ENCODE measurements around the gene GGT7.

DNA sequence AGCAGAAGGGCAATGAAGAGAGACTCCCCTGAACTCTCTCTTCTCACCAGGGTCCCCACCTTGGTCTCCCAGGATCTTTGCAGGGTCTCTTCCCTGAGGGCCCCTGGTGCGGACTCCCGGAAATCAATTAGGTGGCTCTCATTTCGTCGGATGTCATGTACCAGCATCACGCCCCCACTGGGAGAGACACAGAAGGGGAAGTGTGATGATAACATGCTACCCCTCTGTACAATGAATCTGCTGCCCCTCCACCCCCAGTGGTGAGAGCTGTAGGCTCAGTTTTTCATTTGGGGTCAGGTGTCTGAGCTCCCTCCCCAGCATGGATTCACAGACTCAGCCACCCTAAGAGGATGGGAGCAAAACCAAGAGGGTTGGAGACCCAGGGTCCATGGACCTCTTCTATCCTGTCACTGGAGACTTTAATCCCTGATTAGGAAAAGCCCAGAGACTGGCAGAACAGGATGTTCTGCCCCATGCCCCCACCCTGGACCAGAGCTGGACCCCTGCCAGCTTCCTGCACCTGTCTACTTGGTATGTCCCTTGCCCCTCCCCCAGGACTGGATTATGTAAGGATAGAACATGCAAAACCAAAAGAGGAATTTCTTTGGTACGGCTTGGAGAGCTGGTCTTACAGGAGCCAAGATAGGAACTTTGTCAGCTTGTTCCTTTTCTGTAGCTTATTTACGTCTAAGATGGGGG, 11.1 kb downstream of the GGT7 start:
- TF ChIP-seq SP1 (CRISPR knock-in tag; IDR thresholded peaks at IDR 0.05), result no peak
- no peak for TF ChIP-seq NR4A1 (CRISPR knock-in tag; IDR thresholded peaks at IDR 0.05)
- no peak for TF ChIP-seq NR4A1 (tag; IDR thresholded peaks at IDR 0.05)
- no peak for TF ChIP-seq SMARCE1 (IDR thresholded peaks at IDR 0.05)
- no peak for TF ChIP-seq ZNF584 (CRISPR knock-in tag; IDR thresholded peaks at IDR 0.05; ENCODE audit: low read depth)
- TF ChIP-seq, protein P1, sequence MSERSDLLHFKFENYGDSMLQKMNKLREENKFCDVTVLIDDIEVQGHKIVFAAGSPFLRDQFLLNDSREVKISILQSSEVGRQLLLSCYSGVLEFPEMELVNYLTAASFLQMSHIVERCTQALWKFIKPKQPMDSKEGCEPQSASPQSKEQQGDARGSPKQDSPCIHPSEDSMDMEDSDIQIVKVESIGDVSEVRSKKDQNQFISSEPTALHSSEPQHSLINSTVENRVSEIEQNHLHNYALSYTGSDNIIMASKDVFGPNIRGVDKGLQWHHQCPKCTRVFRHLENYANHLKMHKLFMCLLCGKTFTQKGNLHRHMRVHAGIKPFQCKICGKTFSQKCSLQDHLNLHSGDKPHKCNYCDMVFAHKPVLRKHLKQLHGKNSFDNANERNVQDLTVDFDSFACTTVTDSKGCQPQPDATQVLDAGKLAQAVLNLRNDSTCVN (CRISPR knock-in tag; IDR thresholded peaks at IDR 0.05), result no peak
- TF ChIP-seq ZBTB7A (IDR thresholded peaks at IDR 0.05; ENCODE audit: borderline replicate concordance, control insufficient read depth, low read depth, low read length), result no peak
